B cell (primary cell): Measurements from ENCODE around the gene TNXB. TPM values are rescaled to one million over a fixed set of nuclear protein-coding genes. Genes with fewer than 3 reads are reported as not detected.
"Not testable (repeated sequence)": the region's sequence is repeated elsewhere in the genome, so short reads cannot be mapped to it uniquely, and the experiment has no call there.

ENCODE experiments used
- ATAC-seq: fragments of 200-7000 bp; cut with Tn5 transposase; one replicate; pipeline ENCODE4 v1.10.0; 2021; ENCODE audit warnings: low read depth, mild to moderate bottlenecking, moderate number of reproducible peaks, moderate library complexity
- CTCF ChIA-PET: fragments of 350-600 bp; sonication (Branson Sonifier 250); formaldehyde crosslinking; loops from one replicate; lab custom pipeline; 2021; ENCODE audit warnings: antibody characterized with exemption, inconsistent platforms; lab: Charles Lee
- POLR2A ChIA-PET: fragments of 350-600 bp; sonication (Branson Sonifier 250); formaldehyde crosslinking; loops from one replicate; lab custom pipeline; 2021; ENCODE audit warnings: antibody characterized with exemption; lab: Charles Lee
- DNase-seq: peaks from one replicate; pipeline ENCODE4 v3.0.0; 2013
- H2AFZ ChIP-seq: 2 replicates; pipeline ENCODE4 v1.6.1; 2012; ENCODE audit warnings: mild to moderate bottlenecking, low read depth, low read length; ENCODE audit not compliant: insufficient read depth, poor library complexity, severe bottlenecking
- H3K27ac ChIP-seq, 2 donors: 1 replicate in 1 of 2; 2 replicates in 1 of 2; pipeline ENCODE4 v1.5.1; 2012 to 2013; ENCODE audit warnings: low read length in 2 of 2, mild to moderate bottlenecking in 2 of 2, moderate library complexity in 1 of 2
- H3K27me3 ChIP-seq, 4 experiments: fragments of 200-600 bp in 1 of 4; sonication (generic) in 1 of 4; replicated peaks in 1 of 4; 1 replicate in 2 of 4; 2 replicates in 2 of 4; pipeline versions ENCODE4 v1.6.1 to v1.7.0; 2013 to 2016; ENCODE audit warnings: low read length in 3 of 4, mild to moderate bottlenecking in 2 of 4, mixed read lengths in 1 of 4, moderate library complexity in 1 of 4; ENCODE audit not compliant: insufficient read depth in 4 of 4, control insufficient read depth in 3 of 4; ENCODE audit errors: control extremely low read depth in 1 of 4
- H3K36me3 ChIP-seq, 2 experiments: replicated peaks in 1 of 2; 1 replicate in 1 of 2; 2 replicates in 1 of 2; pipeline versions ENCODE4 v1.6.1 to v1.7.1; 2013; ENCODE audit warnings: low read length in 1 of 2; ENCODE audit not compliant: insufficient read depth in 2 of 2, control insufficient read depth in 1 of 2; ENCODE audit errors: control extremely low read depth in 1 of 2, extremely low read depth in 1 of 2
- H3K4me1 ChIP-seq, 2 donors: fragments of 200-600 bp in 1 of 2; sonication (generic) in 1 of 2; 1 replicate in 1 of 2; 2 replicates in 1 of 2; pipeline versions ENCODE4 v1.5.1 to v1.6.1; 2013 to 2017; ENCODE audit warnings: low read length in 2 of 2; ENCODE audit not compliant: control insufficient read depth in 2 of 2, insufficient read depth in 2 of 2
- H3K4me2 ChIP-seq: replicated peaks from 2 replicates; pipeline ENCODE3; 2012; ENCODE audit warnings: mild to moderate bottlenecking, low read depth, low read length; ENCODE audit not compliant: poor library complexity, severe bottlenecking
- H3K4me3 ChIP-seq, 5 experiments: fragments of 200-600 bp in 1 of 5; sonication (generic) in 1 of 5; 1 replicate in 3 of 5; 2 replicates in 2 of 5; pipeline versions ENCODE4 v1.5.1 to v1.7.0; 2011 to 2016; ENCODE audit warnings: low read length in 4 of 5, mild to moderate bottlenecking in 4 of 5, low read depth in 2 of 5, control low read depth in 1 of 5, moderate library complexity in 1 of 5; ENCODE audit not compliant: insufficient read depth in 1 of 5; ENCODE audit errors: control extremely low read depth in 1 of 5, extremely low read depth in 1 of 5
- H3K79me2 ChIP-seq: fragments of 200-600 bp; sonication (generic); one replicate; pipeline ENCODE4 v1.6.0; 2016; ENCODE audit warnings: low read length; ENCODE audit not compliant: control insufficient read depth, insufficient read depth
- H3K9ac ChIP-seq: fragments of 200-600 bp; sonication (generic); 2 replicates; pipeline ENCODE4 v1.6.1; 2017; ENCODE audit warnings: mild to moderate bottlenecking, low read length, moderate library complexity
- H3K9me3 ChIP-seq, 3 donors: one replicate each; pipeline versions ENCODE4 v1.6.1 to v1.7.1; 2013; ENCODE audit warnings: low read length in 2 of 3; ENCODE audit not compliant: control insufficient read depth in 2 of 3, insufficient read depth in 1 of 3; ENCODE audit errors: control extremely low read depth in 1 of 3
- H4K20me1 ChIP-seq: 2 replicates; pipeline ENCODE4 v1.6.0; 2012; ENCODE audit warnings: mild to moderate bottlenecking, low read length; ENCODE audit not compliant: insufficient read depth, control insufficient read depth, poor library complexity, severe bottlenecking
- H3K27ac Mint-ChIP-seq: one replicate; pipeline ENCODE4 v1.8.0; 2021; ENCODE audit warnings: mixed read lengths
- H3K27me3 Mint-ChIP-seq: one replicate; pipeline ENCODE4 v1.8.0; 2021; ENCODE audit warnings: mixed read lengths
- H3K4me1 Mint-ChIP-seq: one replicate; pipeline ENCODE4 v1.8.0; 2021; ENCODE audit warnings: mixed read lengths
- H3K4me3 Mint-ChIP-seq: one replicate; pipeline ENCODE4 v1.8.0; 2021; ENCODE audit warnings: mixed read lengths
- H3K9me3 Mint-ChIP-seq: one replicate; pipeline ENCODE4 v1.8.0; 2022; ENCODE audit warnings: mixed read lengths; ENCODE audit not compliant: insufficient read depth
- CTCF ChIP-seq: fragments of 200-600 bp; IDR thresholded peaks from one replicate; pipeline ENCODE4 v1.8.0; 2022; ENCODE audit warnings: antibody characterized with exemption, mild to moderate bottlenecking
- EZH2 ChIP-seq: IDR thresholded peaks from 2 replicates; pipeline ENCODE4 v1.6.1; 2012; ENCODE audit warnings: borderline replicate concordance, low read depth, mild to moderate bottlenecking, moderate library complexity, low read length; ENCODE audit not compliant: insufficient read depth, poor library complexity, severe bottlenecking
- WGBS: methylation state at CpG from one replicate; pipeline ENCODE4 v1.1.5; 2013; ENCODE audit warnings: missing lambda C conversion rate; ENCODE audit not compliant: insufficient coverage; 5-methylcytosine and 5-hydroxymethylcytosine counted together
- intact Hi-C: fragments of 100-400 bp; cut with micrococcal nuclease; formaldehyde crosslinking; loops from one replicate; pipeline ENCODE4 v1.10.0; 2022
- polyA plus RNA-seq: library from polyadenylated mRNA; depleted of rRNA; stranded (reverse); fragments of >200 nt; gene quantifications from 2 replicates; pipeline ENCODE4 v1.2.3, GENCODE V29; 2012
- total RNA-seq, 2 donors: library from RNA; stranded (reverse); fragments of 120-200 nt in 1 of 2; gene quantifications; 1 replicate in 1 of 2; 2 replicates in 1 of 2; pipeline versions ENCODE4 v1.2.3 to v1.2.4, GENCODE V29; 2013 to 2022

Gene TNXB
- total and polyA plus RNA-seq, 2 donors (not counting 1 experiment from before 2014, with no cell fraction given), result 1.4 to 19.0 TPM

- Histone ChIP-seq H3K27me3 (no peaks in the 10 kb centered on the region), H3K79me2 (no peaks in the 10 kb centered on the region), H4K20me1 (no peaks in the 10 kb centered on the region), H2AFZ (no peak overlapping the region), H3K9me3 (no peaks in the 10 kb centered on the region), H3K27ac (no peak overlapping the region), H3K4me3 (no peak overlapping the region), H3K36me3 (no peaks in the 10 kb centered on the region), H3K4me2 (no peak overlapping the region), H3K9ac (no peak overlapping the region), H3K4me1 (peaks cover 0 to 4% of the 10 kb centered on the region in 2 donors)
- H3K4me1 Mint-ChIP-seq, result peaks cover 5% of the 10 kb centered on the region
- ChIA-PET POLR2A (no interaction called here), CTCF (interaction anchor here (0.8 to 1.1 kb wide), 2 partner anchors 195 to 735 kb away, joined by 3 to 4 read pairs; no protein-coding TSS in a partner anchor)
- H3K9me3 Mint-ChIP-seq, result no peaks in the 10 kb centered on the region
- TF ChIP-seq CTCF (no peak), EZH2 (no peak)
- DNase-seq (no peak), ATAC-seq (no peak)
- no peak overlapping the region for H3K4me3 Mint-ChIP-seq
- peaks cover 24% of the 10 kb centered on the region for H3K27me3 Mint-ChIP-seq
- no peak overlapping the region for H3K27ac Mint-ChIP-seq
- 89% methylated on average over 5 of the region's 5 CpGs for WGBS
- intact Hi-C loops, result no loop called here
These were observed 58.6 kb downstream of the TNXB start for GRCh38 chr6:32050562-32050961.

GRCh38 chr6:32049736-32050135, 59.4 kb downstream of the TNXB start:
- H3K9me3 ChIP-seq, H3K4me2 ChIP-seq, H3K79me2 ChIP-seq, H3K27ac ChIP-seq, POLR2A ChIA-PET, H3K27me3 ChIP-seq, H4K20me1 ChIP-seq, H3K4me1 Mint-ChIP-seq, H3K4me1 ChIP-seq, H3K9ac ChIP-seq, CTCF ChIA-PET, H2AFZ ChIP-seq, ATAC-seq, H3K27ac Mint-ChIP-seq, DNase-seq, H3K9me3 Mint-ChIP-seq, H3K4me3 Mint-ChIP-seq, H3K36me3 ChIP-seq, H3K4me3 ChIP-seq: not testable (repeated sequence)
- WGBS, result 87% methylated on average over 1 of the region's 11 CpGs
- H3K27me3 Mint-ChIP-seq, result peaks cover 20% of the 10 kb centered on the region
- intact Hi-C loops, result loop anchor here (10.0 kb wide), 2 partner anchors 105 to 745 kb away; partner anchors contain the start of genes PPT2 and PRRT1

GRCh38 chr6:32049149-32049548, 60.0 kb downstream of the TNXB start:
- H4K20me1 ChIP-seq, POLR2A ChIA-PET, H3K4me1 ChIP-seq, H3K4me3 ChIP-seq, DNase-seq, H3K9me3 ChIP-seq, H3K9me3 Mint-ChIP-seq, H3K79me2 ChIP-seq, H3K27ac Mint-ChIP-seq, H3K9ac ChIP-seq, H2AFZ ChIP-seq, H3K36me3 ChIP-seq, H3K4me1 Mint-ChIP-seq, H3K27me3 ChIP-seq, ATAC-seq, H3K4me3 Mint-ChIP-seq, H3K4me2 ChIP-seq, CTCF ChIA-PET, H3K27ac ChIP-seq: not testable (repeated sequence)
- WGBS, result 92% methylated on average over 16 of the region's 21 CpGs
- intact Hi-C loops, result loop anchor here (10.0 kb wide), 2 partner anchors 106 to 746 kb away; partner anchors contain the start of genes PPT2 and PRRT1
- H3K27me3 Mint-ChIP-seq, result peaks cover 16% of the 10 kb centered on the region
